ENCODE data around the gene PRICKLE2. TPM values are rescaled to one million over a fixed set of nuclear protein-coding genes. Genes with fewer than 3 reads are reported as not detected.

The PRICKLE2 gene
- total RNA-seq, 4 donors from 2014 or later: 28.8 to 48.1 (median 38.5) TPM

- H3K27ac ChIP-seq: no peak overlapping the region
- no peaks in the 10 kb centered on the region for H3K9me3 ChIP-seq
- DNase-seq: no peak
- intact Hi-C loops (cut with DNase I): no loop called here
- H3K4me3 ChIP-seq (replicated peaks in 1 of 3): no peak overlapping the region
- H3K27me3 ChIP-seq: no peaks in the 10 kb centered on the region
- TF ChIP-seq POLR2A (IDR thresholded peaks at IDR 0.05) (no peak), CTCF (IDR thresholded peaks at IDR 0.05) (no peak)
- no peaks in the 10 kb centered on the region for H3K4me1 ChIP-seq
- 93 to 95% methylated on average over 6 of the region's 6 CpGs for WGBS, 2 donors
- H3K36me3 ChIP-seq: no peaks in the 10 kb centered on the region
These were observed 28.4 kb upstream of the PRICKLE2 start for GRCh38 chr3:64253689-64254088.

- no peak for TF ChIP-seq POLR2A (IDR thresholded peaks at IDR 0.05)
- no peak for TF ChIP-seq CTCF (IDR thresholded peaks at IDR 0.05)
- Histone ChIP-seq H3K27me3 (no peaks in the 10 kb centered on the region), H3K27ac (no peak overlapping the region), H3K36me3 (no peaks in the 10 kb centered on the region), H3K9me3 (no peaks in the 10 kb centered on the region), H3K4me3 (replicated peaks in 1 of 3) (no peak overlapping the region), H3K4me1 (no peaks in the 10 kb centered on the region)
- WGBS, 2 donors: 92 to 96% methylated on average over 3 of the region's 3 CpGs
- intact Hi-C loops (cut with DNase I): no loop called here
- DNase-seq: no peak
These were observed 25.8 kb upstream of the PRICKLE2 start for GRCh38 chr3:64251019-64251418.

GRCh38 chr3:64247991-64248646, 22.9 kb upstream of the PRICKLE2 start:
- 76 to 80% methylated on average over 4 of the region's 4 CpGs for WGBS, 2 donors
- intact Hi-C loops (cut with DNase I): no loop called here
- H3K27ac ChIP-seq: no peak overlapping the region

GRCh38 chr3:64244011-64244942, 19.0 kb upstream of the PRICKLE2 start:
- intact Hi-C loops (cut with DNase I): no loop called here
- peak in 2 of 6 experiments; percentile 29 to 53 for TF ChIP-seq CTCF (IDR thresholded peaks at IDR 0.05)
- no peak for TF ChIP-seq POLR2A (IDR thresholded peaks at IDR 0.05)
- peaks cover 7 to 9% of the 10 kb centered on the region in 2 donors for H3K4me1 ChIP-seq
- H3K36me3 ChIP-seq: no peaks in the 10 kb centered on the region
- H3K27ac ChIP-seq: no peak overlapping the region
- no peak for DNase-seq
- 82 to 84% methylated on average over 9 of the region's 9 CpGs for WGBS, 2 donors
- no peaks in the 10 kb centered on the region for H3K27me3 ChIP-seq
- H3K4me3 ChIP-seq (replicated peaks in 1 of 3): no peak overlapping the region
- no peaks in the 10 kb centered on the region for H3K9me3 ChIP-seq

More at GRCh38 chr3:64247991-64248646, 22.9 kb upstream of the PRICKLE2 start:
- H3K4me3 ChIP-seq (replicated peaks in 1 of 3): no peak overlapping the region
- no peaks in the 10 kb centered on the region for H3K27me3 ChIP-seq
- H3K36me3 ChIP-seq: no peaks in the 10 kb centered on the region
- no peak for DNase-seq
- H3K4me1 ChIP-seq: no peaks in the 10 kb centered on the region
- TF ChIP-seq CTCF (IDR thresholded peaks at IDR 0.05) (no peak), POLR2A (IDR thresholded peaks at IDR 0.05) (no peak)
- H3K9me3 ChIP-seq: no peaks in the 10 kb centered on the region

- Histone ChIP-seq H3K27ac (no peak overlapping the region), H3K4me3 (replicated peaks in 1 of 3) (no peak overlapping the region), H3K27me3 (no peaks in the 10 kb centered on the region), H3K9me3 (no peaks in the 10 kb centered on the region), H3K36me3 (no peaks in the 10 kb centered on the region), H3K4me1 (peaks cover 7 to 9% of the 10 kb centered on the region in 2 donors)
- DNase-seq: peak; percentile 74 to 83
- 38 to 45% methylated on average over 2 of the region's 2 CpGs for WGBS, 2 donors
- TF ChIP-seq CTCF (IDR thresholded peaks at IDR 0.05) (no peak), POLR2A (IDR thresholded peaks at IDR 0.05) (no peak)
- intact Hi-C loops (cut with DNase I): no loop called here
These were observed 17.2 kb upstream of the PRICKLE2 start for GRCh38 chr3:64242435-64242834.
